NB4 (cell line): ENCODE results near the gene ZNF618.

Experiments used
- CTCF ChIP-seq: IDR thresholded peaks from one replicate; pipeline ENCODE4 v1.5.1; 2012; ENCODE audit warnings: low read depth, low read length
- MYC ChIP-seq: IDR thresholded peaks from 2 replicates; pipeline ENCODE4 v1.6.1; 2011; ENCODE audit warnings: low read depth, low read length
- POLR2A ChIP-seq: IDR thresholded peaks from 2 replicates; pipeline ENCODE4 v1.6.1; 2011; ENCODE audit warnings: mild to moderate bottlenecking; ENCODE audit not compliant: insufficient read length; ENCODE audit errors: extremely low read depth

- TF ChIP-seq CTCF (no peak), POLR2A (no peak), MYC (no peak)
These were observed 58.9 kb downstream of the ZNF618 start for GRCh38 chr9:113934829-113935676.
